ENCODE measurements around the gene TCEANC2.

Gene TCEANC2

DNA sequence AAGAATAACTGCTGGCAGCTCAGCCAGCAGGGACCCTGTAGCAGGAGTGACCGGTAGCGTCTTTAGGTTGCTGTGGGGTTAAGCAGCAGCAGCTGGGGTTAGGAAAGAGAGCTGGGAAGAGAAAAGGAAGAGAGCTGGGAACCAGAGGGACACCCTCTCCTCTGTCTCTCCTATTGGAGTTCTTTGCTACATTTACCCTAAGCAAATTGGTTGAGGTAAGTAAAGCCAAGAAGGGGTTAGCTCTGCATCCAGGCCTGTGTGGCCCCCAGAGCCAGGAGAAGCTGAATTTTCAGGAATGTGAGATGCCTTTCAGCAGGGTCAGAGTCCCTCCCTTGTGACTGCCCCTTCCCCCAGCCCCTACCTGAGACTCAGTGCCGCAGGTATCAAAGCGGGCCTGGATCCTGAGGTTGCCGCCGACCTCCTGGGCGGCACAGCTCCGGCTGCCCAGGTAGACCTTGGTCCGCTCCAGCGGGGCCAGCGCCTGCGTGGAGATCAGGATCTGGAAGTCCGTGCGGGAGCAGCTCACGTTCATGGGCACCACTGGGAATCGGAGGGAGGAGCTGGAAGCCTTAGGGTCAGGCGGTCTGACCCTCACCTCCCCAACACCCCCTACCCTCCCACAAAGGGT is 83.0 kb downstream of the TCEANC2 start:
- no peak for DNase-seq (ENCODE audit: low read depth)

DNA sequence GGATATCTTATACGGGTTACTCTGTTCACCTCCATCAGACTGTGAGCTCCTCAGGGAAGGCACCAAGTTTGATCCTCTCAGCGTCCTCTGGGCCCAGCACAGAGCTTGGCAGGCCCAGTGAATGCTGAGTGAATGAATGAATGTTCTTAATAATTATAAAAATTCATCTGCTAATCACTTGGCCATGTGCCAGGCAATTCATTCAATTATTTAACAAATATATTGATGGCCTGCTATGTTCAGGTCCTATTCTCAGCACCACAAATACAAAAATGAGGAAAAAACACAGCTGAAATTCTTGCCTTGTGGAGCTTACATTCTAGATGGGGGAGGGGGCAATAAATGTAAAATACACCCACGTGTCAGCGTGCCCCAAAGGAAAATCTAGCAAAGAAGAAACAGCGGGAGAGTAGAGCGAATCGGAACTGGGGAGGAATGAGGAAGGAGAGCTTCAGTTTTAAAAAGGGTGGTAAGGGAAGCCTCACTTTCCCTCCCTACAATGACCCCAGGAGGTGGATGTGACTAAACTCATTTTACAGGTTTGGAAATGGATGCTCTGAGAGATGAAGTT is 83.6 kb downstream of the TCEANC2 start:
- no peak for DNase-seq (ENCODE audit: low read depth)

DNA sequence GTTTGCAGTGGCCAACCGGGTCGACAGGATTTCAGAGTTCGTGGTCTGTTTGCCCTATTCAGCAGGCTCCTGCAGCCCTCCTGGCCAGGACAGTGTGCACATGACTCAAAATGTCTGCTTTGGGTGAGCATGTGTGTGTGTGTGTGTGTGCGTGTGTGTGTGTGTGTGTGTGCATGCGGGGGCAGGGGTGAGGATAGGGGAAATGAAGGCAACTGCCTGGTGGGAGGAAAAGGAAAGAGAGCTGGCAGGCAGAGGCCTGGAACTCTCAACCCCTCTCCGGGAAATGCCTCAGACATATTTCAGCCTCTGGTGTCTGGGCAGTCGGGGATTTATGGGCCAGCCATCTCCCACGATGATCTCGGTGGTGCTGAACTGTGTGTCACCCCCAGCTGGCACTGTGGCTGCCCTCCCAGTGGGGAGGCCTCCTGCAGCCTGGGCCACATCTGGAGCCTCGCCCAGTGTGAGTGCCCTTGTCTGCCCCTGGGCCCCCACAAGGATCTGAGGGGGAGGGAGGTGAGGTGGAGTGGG is 84.2 kb downstream of the TCEANC2 start:
- DNase-seq (ENCODE audit: low read depth): no peak

DNA sequence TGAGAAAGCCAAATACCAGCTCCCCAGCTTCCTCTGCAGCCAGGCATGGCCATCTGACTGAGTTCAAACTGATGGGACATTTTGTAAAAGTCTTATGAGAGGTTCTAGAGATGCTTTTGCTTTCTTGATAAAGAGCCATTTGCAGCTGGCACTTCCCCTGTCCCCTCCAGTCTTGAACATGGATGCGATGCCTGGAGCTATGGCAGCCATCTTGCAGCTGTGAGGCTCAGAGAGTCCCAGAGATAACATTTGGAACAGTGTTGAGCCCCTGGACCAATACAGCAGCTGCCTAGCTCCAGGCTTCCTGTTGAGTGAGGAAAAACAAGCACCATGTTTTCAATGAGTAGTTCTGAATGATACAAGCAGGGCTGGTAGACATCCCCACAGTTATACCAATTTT is 85.6 kb downstream of the TCEANC2 start:
- DNase-seq (ENCODE audit: low read depth): no peak

DNA sequence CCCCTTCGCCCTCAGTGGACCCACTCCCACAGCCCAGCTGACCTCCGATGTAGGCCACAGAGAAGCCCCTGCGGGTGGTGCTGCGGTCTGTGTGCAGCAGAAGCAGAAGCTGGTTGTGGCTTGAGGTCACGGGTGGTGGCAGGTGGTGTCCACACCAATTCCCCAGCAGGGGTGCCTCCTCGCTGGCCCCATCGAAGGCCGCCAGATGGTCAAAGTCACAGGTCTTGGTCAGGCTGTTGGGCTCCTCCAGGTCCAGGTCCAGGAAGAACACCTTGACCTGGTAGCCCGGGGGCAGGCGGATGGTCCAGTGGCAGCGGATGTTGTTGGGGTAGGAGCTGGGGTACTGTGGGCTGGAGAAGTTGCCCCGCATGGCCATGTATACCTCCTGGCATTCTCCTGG is 86.3 kb downstream of the TCEANC2 start:
- DNase-seq (ENCODE audit: low read depth): no peak

DNA sequence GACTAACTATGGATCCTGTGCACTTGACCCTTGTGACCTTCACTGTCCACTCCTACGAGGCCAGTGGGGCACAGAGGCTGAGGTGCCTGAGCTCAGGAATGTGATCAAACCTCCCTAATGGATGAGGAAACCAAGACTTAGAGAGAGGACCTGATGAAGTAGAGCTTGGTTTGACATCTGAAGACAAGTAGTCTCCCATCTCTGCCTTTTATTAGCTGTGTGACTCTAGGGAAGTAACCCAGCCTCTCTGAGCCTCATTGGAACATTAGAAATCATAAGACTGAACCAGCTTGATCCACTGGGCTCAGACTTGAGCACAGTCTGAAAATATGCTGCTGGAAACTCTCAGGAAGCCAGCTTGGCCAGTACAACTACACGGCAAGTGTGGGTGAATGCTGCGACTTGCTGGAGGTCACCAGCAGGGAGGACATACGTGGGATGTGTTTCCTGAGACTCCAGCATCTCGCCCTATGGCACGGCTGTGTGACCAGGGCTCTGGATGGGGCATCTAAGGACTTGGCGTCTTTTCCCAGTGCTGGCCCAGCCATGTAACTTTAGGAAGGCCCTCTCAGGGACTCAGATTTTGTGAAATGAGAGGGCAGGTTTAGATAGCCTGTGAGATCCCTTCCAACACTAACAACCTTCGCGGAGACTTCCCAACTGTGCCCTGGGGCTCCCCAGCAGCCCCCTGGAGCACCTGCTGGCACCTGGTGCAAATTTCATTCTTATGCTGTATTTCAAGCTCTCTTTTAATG is 88.9 kb downstream of the TCEANC2 start:
- DNase-seq (ENCODE audit: low read depth): no peak

DNA sequence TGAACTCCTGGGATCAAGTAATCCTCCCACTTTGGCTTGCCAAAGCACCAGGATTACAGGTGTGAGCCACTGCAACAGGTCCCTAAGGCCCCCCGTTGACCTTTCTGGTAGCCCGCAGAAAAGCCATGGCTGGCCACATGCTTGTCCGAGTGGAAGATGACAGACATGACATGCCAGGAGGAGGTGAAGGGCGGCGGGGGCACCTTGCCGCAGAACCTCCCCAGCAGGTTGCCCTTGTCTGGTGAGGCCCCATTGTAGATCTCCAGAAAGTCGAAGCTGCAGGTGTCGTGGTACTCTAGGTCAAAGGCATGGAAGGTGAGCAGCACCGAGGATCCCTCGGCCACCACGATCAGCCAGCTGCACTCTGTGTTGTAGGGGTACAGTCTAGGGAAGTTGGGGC is 91.0 kb downstream of the TCEANC2 start:
- no peak for DNase-seq (ENCODE audit: low read depth)

DNA sequence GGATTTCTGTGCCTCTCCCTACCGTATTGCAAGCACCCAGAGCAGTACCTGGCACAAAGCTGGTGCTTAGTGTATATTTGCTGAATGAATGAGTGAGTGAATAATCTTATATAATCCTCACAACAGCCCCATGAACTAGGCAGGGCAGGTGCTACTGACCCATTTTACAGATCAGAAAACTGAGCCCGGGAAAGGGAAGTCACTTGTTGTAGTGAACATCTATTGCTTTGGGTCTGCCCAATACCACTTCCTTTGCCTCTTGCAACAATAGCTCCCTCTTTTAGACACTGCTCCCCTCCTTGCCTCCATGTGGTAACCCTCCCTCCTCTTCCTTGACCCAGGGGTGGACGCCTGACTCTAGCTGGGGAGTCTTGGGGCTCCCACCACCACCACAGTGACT is 96.3 kb downstream of the TCEANC2 start:
- DNase-seq (ENCODE audit: low read depth): no peak

DNA sequence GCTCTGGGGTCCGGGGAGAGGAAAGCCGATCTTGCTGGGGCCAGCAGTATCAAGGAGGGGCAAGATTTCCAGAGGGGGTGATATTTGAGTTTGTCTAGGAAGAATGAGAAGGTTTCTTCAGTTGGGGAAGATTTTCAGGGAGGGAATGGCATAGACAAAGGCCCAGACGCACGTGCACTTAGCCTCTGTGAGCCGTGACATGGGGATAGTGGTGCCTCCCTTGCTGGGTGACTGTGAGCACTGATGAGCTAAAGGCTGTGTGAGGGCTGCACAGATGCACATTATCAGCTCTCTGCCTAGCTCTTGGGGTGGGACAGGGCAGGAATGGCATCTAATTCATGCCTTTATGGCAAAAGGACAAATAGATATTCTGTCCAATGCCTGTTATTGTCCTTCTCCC is 97.6 kb downstream of the TCEANC2 start:
- DNase-seq (ENCODE audit: low read depth): no peak

DNA sequence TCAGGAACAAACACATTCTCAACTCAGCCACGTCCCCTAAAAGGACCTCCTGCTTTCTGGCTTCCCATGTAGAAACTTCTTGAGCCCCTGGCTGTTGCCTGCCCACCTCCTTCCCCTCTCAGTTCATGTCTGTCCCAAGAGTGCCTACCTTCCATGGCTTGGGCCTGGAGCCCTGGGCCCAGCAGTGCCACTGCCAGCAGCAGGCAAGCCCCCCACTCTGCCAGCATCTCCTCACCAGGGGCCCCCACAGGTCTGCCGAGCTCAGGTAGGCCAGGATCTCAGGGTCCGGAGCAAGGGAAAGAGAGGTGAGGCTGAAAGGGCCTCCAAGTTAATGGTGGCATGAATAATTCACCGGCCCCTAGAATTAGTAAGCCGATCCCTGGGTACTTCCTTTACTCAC is 99.3 kb downstream of the TCEANC2 start, which contains the start of gene CDCP2:
CDCP2 (minus strand) TSS at position 305 of the 400 bp plus-strand sequence; CDS start at position 227, 78 bp downstream.
- DNase-seq (ENCODE audit: low read depth): no peak

DNA sequence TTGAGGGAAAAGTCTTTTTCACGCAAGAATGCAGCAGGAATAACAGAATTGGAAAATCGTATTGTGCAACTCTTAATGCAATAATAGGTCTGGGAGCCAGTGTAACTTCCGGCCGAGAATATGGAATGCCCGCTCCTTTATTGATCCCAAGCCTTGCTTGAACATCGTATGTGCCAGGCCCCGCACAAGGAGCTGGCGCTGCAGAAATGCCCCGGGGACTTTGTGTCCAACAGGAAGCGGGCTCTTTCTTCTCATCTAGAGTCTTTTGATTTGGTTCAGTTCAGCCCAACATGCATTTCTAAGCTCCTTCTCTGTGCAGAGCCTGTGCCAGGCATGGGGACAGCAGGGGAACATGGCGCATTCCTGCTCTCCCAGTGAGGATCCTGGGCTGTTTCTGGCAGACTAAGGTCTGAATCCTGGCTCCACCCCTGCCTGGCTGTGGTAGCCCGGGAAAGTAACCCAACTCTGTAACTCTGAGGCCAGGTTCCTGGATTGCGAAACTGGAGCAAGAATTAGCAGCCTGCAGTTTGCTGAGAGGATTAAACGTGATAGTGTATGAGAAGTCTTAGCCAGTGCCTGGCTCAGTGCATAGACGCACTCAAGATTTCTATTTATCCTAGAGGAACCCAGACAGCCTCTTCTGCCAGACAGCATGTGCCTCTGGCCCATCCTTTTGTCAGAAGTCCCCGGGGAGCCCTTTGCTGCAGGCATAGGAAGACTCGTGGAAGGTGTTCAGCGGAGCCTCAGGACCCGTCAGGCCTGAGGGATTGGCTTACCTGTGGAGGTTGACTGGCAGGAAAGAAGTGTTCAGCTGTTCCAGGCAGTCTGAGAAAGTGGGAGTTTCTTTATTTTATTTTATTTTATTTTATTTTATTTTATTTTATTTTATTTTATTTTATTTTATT is 100.4 kb downstream of the TCEANC2 start:
- no peak for DNase-seq (ENCODE audit: low read depth)
